NCI-H1417 (cell line): Measurements from ENCODE around the gene RBM15.

Experiments
- DNase-seq, 3 experiments: peaks; one replicate each; lab custom pipeline; 2025; lab: John Stamatoyannopoulos, UW

Gene RBM15

GRCh38 chr1:110338886-110339406, at the start of gene RBM15:
RBM15 (plus strand) TSS chr1:110339377; CDS start chr1:110339406, 29 bp downstream.
- peak; percentile 100 for DNase-seq

- no peak for DNase-seq
Observed at GRCh38 chr1:110291241-110292030, 47.7 kb upstream of the RBM15 start.

GRCh38 chr1:110292031-110292741, 47.0 kb upstream of the RBM15 start:
- peak in 1 of 3 experiments; percentile 9 for DNase-seq

- peak in 2 of 3 experiments; percentile 31 to 65 for DNase-seq
Observed at GRCh38 chr1:110293601-110294104, 45.5 kb upstream of the RBM15 start.

- DNase-seq, result no peak
Observed at GRCh38 chr1:110294308-110294707, 44.9 kb upstream of the RBM15 start.

GRCh38 chr1:110298991-110299390, 40.2 kb upstream of the RBM15 start:
- no peak for DNase-seq

- DNase-seq, result no peak
Observed at GRCh38 chr1:110300412-110301085, 38.6 kb upstream of the RBM15 start.

GRCh38 chr1:110302836-110303235, 36.3 kb upstream of the RBM15 start:
- no peak for DNase-seq

- no peak for DNase-seq
Observed at GRCh38 chr1:110305900-110306420, 33.2 kb upstream of the RBM15 start.

GRCh38 chr1:110307239-110307974, 31.8 kb upstream of the RBM15 start:
- no peak for DNase-seq

- DNase-seq, result no peak
Observed at GRCh38 chr1:110308247-110308646, 30.9 kb upstream of the RBM15 start.

GRCh38 chr1:110309139-110309538, 30.0 kb upstream of the RBM15 start:
- DNase-seq, result peak in 1 of 3 experiments; percentile 5

GRCh38 chr1:110309767-110310166, 29.4 kb upstream of the RBM15 start:
- DNase-seq, result no peak

GRCh38 chr1:110310300-110310699, 28.9 kb upstream of the RBM15 start:
- no peak for DNase-seq

- peak; percentile 47 to 81 (median 74) for DNase-seq
Observed at GRCh38 chr1:110312188-110313121, 26.7 kb upstream of the RBM15 start.

- no peak for DNase-seq
Observed at GRCh38 chr1:110316735-110317134, 22.4 kb upstream of the RBM15 start.

- DNase-seq, result no peak
Observed at GRCh38 chr1:110318046-110318445, 21.1 kb upstream of the RBM15 start.

GRCh38 chr1:110319332-110320167, 19.6 kb upstream of the RBM15 start:
- DNase-seq, result no peak

GRCh38 chr1:110320168-110320518, 19.0 kb upstream of the RBM15 start:
- DNase-seq, result no peak
